Right lobe of liver (tissue), 4 donors: ENCODE measurements around the gene RPUSD1.

Experiments
- CTCF ChIP-seq, 4 donors: fragments of 200-600 bp in 3 of 4; fragments of 450-650 bp in 1 of 4; IDR thresholded peaks; one replicate each; pipeline versions ENCODE4 v1.5.1 to v1.8.0; 2016 to 2022; ENCODE audit warnings: antibody characterized with exemption in 4 of 4, mild to moderate bottlenecking in 2 of 4
- POLR2A ChIP-seq: fragments of 450-650 bp; IDR thresholded peaks from one replicate; pipeline ENCODE4 v1.6.1; 2017; ENCODE audit warnings: antibody characterized with exemption, mild to moderate bottlenecking
- donor health status: DM: no; HTN: no; CAD: no.
- donor health status: DM: no; HTN: no; CAD: no.
- donor health status: DM: no; HTN: yes; CAD: no.

GRCh38 chr16:814974-815373 is 26.8 kb upstream of the RPUSD1 start:
- TF ChIP-seq POLR2A (no peak), CTCF (IDR thresholded peaks at IDR 0.05) (no peak)
